ENCODE measurements around the gene ATP6V1F.

- TF ChIP-seq, protein P1, sequence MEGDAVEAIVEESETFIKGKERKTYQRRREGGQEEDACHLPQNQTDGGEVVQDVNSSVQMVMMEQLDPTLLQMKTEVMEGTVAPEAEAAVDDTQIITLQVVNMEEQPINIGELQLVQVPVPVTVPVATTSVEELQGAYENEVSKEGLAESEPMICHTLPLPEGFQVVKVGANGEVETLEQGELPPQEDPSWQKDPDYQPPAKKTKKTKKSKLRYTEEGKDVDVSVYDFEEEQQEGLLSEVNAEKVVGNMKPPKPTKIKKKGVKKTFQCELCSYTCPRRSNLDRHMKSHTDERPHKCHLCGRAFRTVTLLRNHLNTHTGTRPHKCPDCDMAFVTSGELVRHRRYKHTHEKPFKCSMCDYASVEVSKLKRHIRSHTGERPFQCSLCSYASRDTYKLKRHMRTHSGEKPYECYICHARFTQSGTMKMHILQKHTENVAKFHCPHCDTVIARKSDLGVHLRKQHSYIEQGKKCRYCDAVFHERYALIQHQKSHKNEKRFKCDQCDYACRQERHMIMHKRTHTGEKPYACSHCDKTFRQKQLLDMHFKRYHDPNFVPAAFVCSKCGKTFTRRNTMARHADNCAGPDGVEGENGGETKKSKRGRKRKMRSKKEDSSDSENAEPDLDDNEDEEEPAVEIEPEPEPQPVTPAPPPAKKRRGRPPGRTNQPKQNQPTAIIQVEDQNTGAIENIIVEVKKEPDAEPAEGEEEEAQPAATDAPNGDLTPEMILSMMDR (conservative IDR thresholded peaks at IDR 0.05; ENCODE audit: low read length), result peak; percentile 90
- no peak for TF ChIP-seq EZH2phosphoT487 (IDR thresholded peaks at IDR 0.05; ENCODE audit: borderline replicate concordance, low read depth, low read length)
Measured at GRCh38 chr7:128904381-128905197, 41.9 kb downstream of the ATP6V1F start.

Measured in OCI-LY7 (cell line).